Uterus (tissue), 4 donors: ENCODE measurements around the gene ACOT11. TPM values are rescaled to one million over a fixed set of nuclear protein-coding genes. Genes with fewer than 3 reads are reported as not detected.

ENCODE experiments used
- DNase-seq, 2 donors: peaks; one replicate each; pipeline ENCODE4 v3.0.0-alpha.2; 2019 to 2020
- H3K27ac ChIP-seq, 2 donors: fragments of 200-600 bp; sonication (generic); 1 replicate in 1 of 2; 2 replicates in 1 of 2; pipeline ENCODE4 v1.5.1; 2016 to 2018
- H3K27me3 ChIP-seq, 2 donors: fragments of 200-600 bp; sonication (generic); one replicate each; pipeline ENCODE4 v1.5.1; 2018 to 2019; ENCODE audit warnings: control low read depth in 1 of 2
- H3K36me3 ChIP-seq, 2 donors: fragments of 200-600 bp; sonication (generic); one replicate each; pipeline ENCODE4 v1.5.1; 2019; ENCODE audit warnings: control low read depth in 1 of 2
- H3K4me1 ChIP-seq, 2 donors: fragments of 200-600 bp; sonication (generic); one replicate each; pipeline ENCODE4 v1.5.1; 2018 to 2019; ENCODE audit warnings: control low read depth in 1 of 2
- H3K4me3 ChIP-seq, 2 donors: fragments of 200-600 bp; sonication (generic); 1 replicate in 1 of 2; 2 replicates in 1 of 2; pipeline ENCODE4 v1.5.1; 2018 to 2019; ENCODE audit warnings: mild to moderate bottlenecking in 1 of 2
- H3K9me3 ChIP-seq, 2 donors: fragments of 200-600 bp; sonication (generic); one replicate each; pipeline ENCODE4 v1.5.1; 2019; ENCODE audit warnings: control low read depth in 1 of 2
- CTCF ChIP-seq, 4 experiments: fragments of 200-600 bp in 2 of 4; fragments of 450-650 bp in 2 of 4; sonication (generic) in 2 of 4; IDR thresholded peaks; one replicate each; pipeline ENCODE4 v1.5.1; 2016 to 2019; ENCODE audit warnings: antibody characterized with exemption in 4 of 4, mild to moderate bottlenecking in 2 of 4, moderate library complexity in 1 of 4
- POLR2A ChIP-seq, 2 donors: fragments of 450-650 bp; IDR thresholded peaks; one replicate each; pipeline ENCODE4 v1.6.1; 2016; ENCODE audit warnings: antibody characterized with exemption in 2 of 2, mild to moderate bottlenecking in 1 of 2, moderate library complexity in 1 of 2
- intact Hi-C: fragments of 100-400 bp; cut with DNase I; formaldehyde crosslinking; loops from one replicate; pipeline ENCODE4 v1.15.1; 2023; ENCODE audit warnings: low total_unique reads
- total RNA-seq, 4 donors: library from RNA; depleted of rRNA in 3 of 4; stranded (reverse); fragments of >200 nt in 3 of 4; gene quantifications; one replicate each; pipeline versions ENCODE4 v1.1.0 to v1.2.4, GENCODE V29; 2014 to 2023
- donor health status: DM: yes; HTN: yes; CAD: no.

Gene ACOT11
- total RNA-seq, 4 donors from 2014 or later = 2.4 to 17.1 (median 10.1) TPM

- Histone ChIP-seq H3K27ac (no peak overlapping the region), H3K4me3 (no peak overlapping the region), H3K9me3 (no peaks in the 10 kb centered on the region), H3K36me3 (no peaks in the 10 kb centered on the region), H3K27me3 (no peaks in the 10 kb centered on the region), H3K4me1 (no peaks in the 10 kb centered on the region)
- no peak for TF ChIP-seq POLR2A (IDR thresholded peaks at IDR 0.05)
- no peak for TF ChIP-seq CTCF (IDR thresholded peaks at IDR 0.05)
- intact Hi-C loops = no loop called here
- no peak for DNase-seq
Observed at GRCh38 chr1:54604572-54605370, 56.7 kb downstream of the ACOT11 start.

- Histone ChIP-seq H3K36me3 (no peaks in the 10 kb centered on the region), H3K27me3 (no peaks in the 10 kb centered on the region), H3K9me3 (no peaks in the 10 kb centered on the region), H3K4me1 (no peaks in the 10 kb centered on the region), H3K27ac (no peak overlapping the region), H3K4me3 (no peak overlapping the region)
- TF ChIP-seq CTCF (IDR thresholded peaks at IDR 0.05) (no peak), POLR2A (IDR thresholded peaks at IDR 0.05) (no peak)
- DNase-seq = no peak
- intact Hi-C loops = no loop called here
Observed at GRCh38 chr1:54606096-54606989, 58.3 kb downstream of the ACOT11 start.

- H3K9me3 ChIP-seq = no peaks in the 10 kb centered on the region
- no peak for DNase-seq
- intact Hi-C loops = no loop called here
- no peak overlapping the region for H3K4me3 ChIP-seq
- H3K27ac ChIP-seq = no peak overlapping the region
- TF ChIP-seq POLR2A (IDR thresholded peaks at IDR 0.05) = no peak
- no peak for TF ChIP-seq CTCF (IDR thresholded peaks at IDR 0.05)
- H3K36me3 ChIP-seq = no peaks in the 10 kb centered on the region
- H3K4me1 ChIP-seq = no peaks in the 10 kb centered on the region
- H3K27me3 ChIP-seq = no peaks in the 10 kb centered on the region
Observed at GRCh38 chr1:54606990-54607325, 58.9 kb downstream of the ACOT11 start.

GRCh38 chr1:54607821-54608565 lies 60.0 kb downstream of the ACOT11 start:
- Histone ChIP-seq H3K4me1 (no peaks in the 10 kb centered on the region), H3K27ac (no peak overlapping the region), H3K36me3 (no peaks in the 10 kb centered on the region), H3K4me3 (no peak overlapping the region), H3K9me3 (no peaks in the 10 kb centered on the region), H3K27me3 (no peaks in the 10 kb centered on the region)
- no peak for DNase-seq
- TF ChIP-seq CTCF (IDR thresholded peaks at IDR 0.05) (no peak), POLR2A (IDR thresholded peaks at IDR 0.05) (no peak)
- intact Hi-C loops = no loop called here
